A549 (cell line): ENCODE measurements around the gene KCNH6. TPM values are rescaled to one million over a fixed set of nuclear protein-coding genes. Genes with fewer than 3 reads are reported as not detected.

ENCODE experiments used
- ATAC-seq, 2 experiments: fragments of 200-7000 bp in 1 of 2; fragments of >200 bp in 1 of 2; cut with Nextera tagmentation in 1 of 2; cut with Tn5 transposase in 1 of 2; 3 replicates each; pipeline versions ENCODE4 v1.8.0 to v1.9.1; 2018 to 2020; ENCODE audit warnings: mild to moderate bottlenecking in 1 of 2, moderate library complexity in 1 of 2
- CTCF ChIA-PET: fragments of 300-600 bp; sonication (Branson Sonifier 250); formaldehyde crosslinking; extraction: SDS; loops from one replicate; lab custom pipeline; 2021; ENCODE audit warnings: antibody characterized with exemption, inconsistent platforms; lab: Yijun Ruan, JAX
- POLR2A ChIA-PET: fragments of 350-600 bp; formaldehyde crosslinking; extraction: SDS; loops from one replicate; lab custom pipeline; 2021; ENCODE audit warnings: antibody characterized with exemption, inconsistent platforms; lab: Yijun Ruan, JAX
- DNase-seq, 2 experiments: peaks; one replicate each; pipeline versions ENCODE4 v3.0.0 to v3.0.0-alpha.2; 2011 to 2016; ENCODE audit warnings: low read depth in 1 of 2, low spot score in 1 of 2
- FAIRE-seq: peaks from 2 replicates; lab custom pipeline; 2011; peaks lifted over from hg19 to GRCh38; lab: Jason Lieb, UNC
- H3K27ac ChIP-seq, 2 experiments: fragments of >200 bp; sonication (Bioruptor Twin); formaldehyde crosslinking; 3 replicates each; pipeline ENCODE4 v1.5.1; 2016 to 2017
- H3K4me1 ChIP-seq: fragments of >200 bp; sonication (Bioruptor Twin); formaldehyde crosslinking; 3 replicates; pipeline ENCODE4 v1.6.1; 2016
- H3K4me2 ChIP-seq: fragments of >200 bp; sonication (Bioruptor Twin); formaldehyde crosslinking; 3 replicates; pipeline ENCODE4 v1.6.1; 2016
- H3K4me3 ChIP-seq: fragments of >200 bp; sonication (Bioruptor Twin); formaldehyde crosslinking; 3 replicates; pipeline ENCODE4 v1.5.1; 2016
- H3K9me3 ChIP-seq: fragments of >200 bp; sonication (Bioruptor Twin); formaldehyde crosslinking; 3 replicates; pipeline ENCODE4 v1.6.1; 2016
- BCL3 ChIP-seq: fragments of >200 bp; sonication (Bioruptor Twin); formaldehyde crosslinking; IDR thresholded peaks from 3 replicates; pipeline ENCODE4 v1.6.1; 2016
- CBX2 ChIP-seq: fragments of 200-600 bp; sonication (generic); IDR thresholded peaks from 2 replicates; pipeline ENCODE4 v1.6.1; 2016; ENCODE audit warnings: low read depth, mild to moderate bottlenecking, borderline replicate concordance
- CBX8 ChIP-seq: fragments of 200-600 bp; sonication (generic); IDR thresholded peaks from 2 replicates; pipeline ENCODE4 v1.6.1; 2016
- EHF ChIP-seq: fragments of 250-450 bp; sonication (Bioruptor Pico); IDR thresholded peaks from 2 replicates; pipeline ENCODE4 v1.5.0; 2020; ENCODE audit warnings: mild to moderate bottlenecking
- ELK1 ChIP-seq: fragments of 150-350 bp; IDR thresholded peaks from 2 replicates; pipeline ENCODE4 v1.6.1; 2014; ENCODE audit warnings: low read depth, mild to moderate bottlenecking, low read length
- EP300 ChIP-seq, 2 experiments: fragments of >200 bp; sonication (Bioruptor Twin); formaldehyde crosslinking; IDR thresholded peaks; 2 replicates in 1 of 2; 3 replicates in 1 of 2; pipeline ENCODE4 v1.6.1; 2016 to 2017
- FOSB ChIP-seq: fragments of 250-450 bp; sonication (Bioruptor Pico); IDR thresholded peaks from 2 replicates; pipeline ENCODE4 v1.5.0; 2020; ENCODE audit warnings: mild to moderate bottlenecking, moderate library complexity
- FOXS1 ChIP-seq: fragments of 250-450 bp; sonication (Bioruptor Pico); IDR thresholded peaks from 2 replicates; pipeline ENCODE4 v1.5.0; 2020; ENCODE audit warnings: mild to moderate bottlenecking, moderate library complexity
- HOXA7 ChIP-seq: fragments of 250-450 bp; sonication (Bioruptor Pico); IDR thresholded peaks from 2 replicates; pipeline ENCODE4 v1.5.0; 2020; ENCODE audit warnings: mild to moderate bottlenecking, moderate library complexity
- HOXB5 ChIP-seq: fragments of 250-450 bp; sonication (Bioruptor Pico); IDR thresholded peaks from 2 replicates; pipeline ENCODE4 v1.5.0; 2020; ENCODE audit warnings: mild to moderate bottlenecking, moderate library complexity
- JUN ChIP-seq, 2 experiments: fragments of >200 bp; sonication (Bioruptor Twin); formaldehyde crosslinking; IDR thresholded peaks; 2 replicates in 1 of 2; 3 replicates in 1 of 2; pipeline ENCODE4 v1.6.1; 2016 to 2017
- MAFK ChIP-seq: fragments of 450-650 bp; IDR thresholded peaks from 2 replicates; pipeline ENCODE4 v1.6.1; 2014; ENCODE audit not compliant: partially characterized antibody
- MAX ChIP-seq: IDR thresholded peaks from 2 replicates; pipeline ENCODE4 v1.6.1; 2012
- MYC ChIP-seq: IDR thresholded peaks from 2 replicates; pipeline ENCODE4 v1.6.1; 2012; ENCODE audit warnings: mild to moderate bottlenecking, inconsistent platforms, low read length, improper control_type of control experiment, borderline replicate concordance
- NPAS2 ChIP-seq: fragments of 250-450 bp; sonication (Bioruptor Pico); IDR thresholded peaks from 2 replicates; pipeline ENCODE4 v1.8.0; 2022; ENCODE audit warnings: mild to moderate bottlenecking, moderate library complexity, borderline replicate concordance
- PHF8 ChIP-seq: fragments of 200-600 bp; sonication (generic); IDR thresholded peaks from 2 replicates; pipeline ENCODE4 v1.6.1; 2016; ENCODE audit warnings: low read depth, mild to moderate bottlenecking, antibody characterized with exemption, moderate library complexity, borderline replicate concordance
- RAD21 ChIP-seq, 2 experiments: fragments of >200 bp in 1 of 2; sonication (Bioruptor Twin) in 1 of 2; formaldehyde crosslinking in 1 of 2; IDR thresholded peaks in 1 of 2; conservative IDR thresholded peaks in 1 of 2; 2 replicates in 1 of 2; 3 replicates in 1 of 2; pipeline ENCODE4 v1.6.1; 2012 to 2018; ENCODE audit warnings: inconsistent platforms in 1 of 2
- RCOR1 ChIP-seq: fragments of 150-350 bp; IDR thresholded peaks from 2 replicates; pipeline ENCODE4 v1.6.1; 2014; ENCODE audit warnings: antibody characterized with exemption, low read length, low read depth
- RFX5 ChIP-seq: fragments of 450-650 bp; IDR thresholded peaks from 2 replicates; pipeline ENCODE4 v1.7.1; 2014; ENCODE audit warnings: antibody characterized with exemption, mild to moderate bottlenecking, moderate library complexity
- TFCP2L1 ChIP-seq: fragments of 250-450 bp; sonication (Bioruptor Pico); IDR thresholded peaks from 2 replicates; pipeline ENCODE4 v1.5.0; 2021; ENCODE audit warnings: mild to moderate bottlenecking
- USF2 ChIP-seq: fragments of 450-650 bp; IDR thresholded peaks from 2 replicates; pipeline ENCODE4 v1.6.1; 2014; ENCODE audit warnings: antibody characterized with exemption
- ZFP36 ChIP-seq: fragments of 450-650 bp; IDR thresholded peaks from 2 replicates; pipeline ENCODE4 v1.6.1; 2014; ENCODE audit warnings: borderline replicate concordance; ENCODE audit not compliant: partially characterized antibody
- ZNF302 ChIP-seq: fragments of 250-450 bp; sonication (Bioruptor Pico); IDR thresholded peaks from 2 replicates; pipeline ENCODE4 v1.9.0; 2021; ENCODE audit warnings: inconsistent platforms, mild to moderate bottlenecking, moderate library complexity
- ZSCAN20 ChIP-seq: fragments of 250-450 bp; sonication (Bioruptor Pico); IDR thresholded peaks from 2 replicates; pipeline ENCODE4 v1.8.0; 2022; ENCODE audit warnings: mild to moderate bottlenecking, moderate library complexity
- WGBS: methylation state at CpG from one replicate; pipeline ENCODE4 v1.1.6; 2017; ENCODE audit errors: missing lambda C conversion rate; 5-methylcytosine and 5-hydroxymethylcytosine counted together
- polyA plus RNA-seq, 4 experiments: library from polyadenylated mRNA; depleted of rRNA in 3 of 4; stranded (reverse); fragments of >200 nt; fragmentation: RNase III in 1 of 4; extraction: RNeasy Plus Mini Kit Qiagen cat#74134 plus additional on column Dnase treatment in 1 of 4; gene quantifications; 2 replicates in 3 of 4; 3 replicates in 1 of 4; pipeline ENCODE4 v1.2.3, GENCODE V29; 2011 to 2017
- TF ChIP-seq, protein P1 (sequence below): IDR thresholded peaks from 2 replicates; pipeline ENCODE4 v1.6.1; 2012
- TF ChIP-seq, protein P2 (sequence below): IDR thresholded peaks from 2 replicates; pipeline ENCODE4 v1.6.1; 2012; ENCODE audit warnings: low read depth, borderline replicate concordance

Gene KCNH6
- polyA plus RNA-seq, 2 of the 4 experiments (the other 2 are of a cell fraction), result not detected

GRCh38 chr17:63578769-63579111, 55.6 kb downstream of the KCNH6 start:
- no peaks in the 10 kb centered on the region for H3K9me3 ChIP-seq
- WGBS, result 89% methylated on average over 5 of the region's 5 CpGs
- no peak for FAIRE-seq
- TF ChIP-seq FOXS1 (no peak), PHF8 (no peak), RCOR1 (no peak), JUN (IDR thresholded peaks at IDR 0.05) (no peak), MAX (no peak)
- TF ChIP-seq, all 56 proteins: peak for 0
- no peak for ATAC-seq
- Histone ChIP-seq H3K4me2 (no peak overlapping the region), H3K4me3 (no peak overlapping the region), H3K27ac (no peak overlapping the region), H3K4me1 (no peaks in the 10 kb centered on the region)
- POLR2A ChIA-PET, result no interaction called here
- CTCF ChIA-PET, result interaction anchor here (0.6 to 5.3 kb wide), 8 partner anchors 10 to 973 kb away, joined by 3 to 33 read pairs (median 3); no protein-coding TSS in a partner anchor
- DNase-seq, result no peak

- TF ChIP-seq ZFP36 (no peak), JUN (IDR thresholded peaks at IDR 0.05) (no peak), EHF (no peak), TFCP2L1 (no peak), NPAS2 (no peak), ELK1 (no peak), RCOR1 (no peak), USF2 (no peak), PHF8 (no peak), HOXA7 (CRISPR knock-in tag) (no peak)
- FAIRE-seq (no peak), ATAC-seq (no peak), DNase-seq (no peak)
- no peak overlapping the region for H3K4me3 ChIP-seq
- H3K4me1 ChIP-seq, result no peaks in the 10 kb centered on the region
- no peaks in the 10 kb centered on the region for H3K9me3 ChIP-seq
- no peak overlapping the region for H3K4me2 ChIP-seq
- 94% methylated on average over 11 of the region's 11 CpGs for WGBS
- CTCF ChIA-PET, result interaction anchor here (0.6 to 5.3 kb wide), 7 partner anchors 11 to 974 kb away, joined by 3 to 33 read pairs (median 3); no protein-coding TSS in a partner anchor
- no peak overlapping the region for H3K27ac ChIP-seq
- POLR2A ChIA-PET, result no interaction called here
Measured at GRCh38 chr17:63579633-63580032, 56.5 kb downstream of the KCNH6 start.

DNA sequence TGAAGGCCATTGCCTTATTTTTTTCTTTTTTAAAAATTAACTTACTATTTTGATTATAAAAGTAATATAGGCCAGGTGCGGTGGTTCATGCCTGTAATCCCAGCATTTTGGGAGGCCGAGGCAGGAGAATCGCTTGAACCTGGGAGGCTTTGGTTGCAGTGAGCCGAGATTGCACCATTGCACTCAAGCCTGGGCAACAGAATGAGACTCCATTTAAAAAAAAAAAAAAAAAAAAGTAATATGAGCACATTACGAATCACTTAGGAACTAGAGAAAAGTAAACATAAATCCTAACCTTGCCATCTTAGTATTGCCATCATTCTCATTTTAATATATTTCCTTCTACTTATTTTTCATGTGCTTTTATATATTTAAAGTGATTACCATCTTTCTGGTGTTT, 64.6 kb downstream of the KCNH6 start:
- POLR2A ChIA-PET, result interaction anchor here (1.5 kb wide), 1 partner anchor 13 kb away, joined by 3 read pairs; the partner anchor contains the start of gene TACO1
- CTCF ChIA-PET, result interaction anchor here (0.8 to 1.7 kb wide), 5 partner anchors 24 to 162 kb away, joined by 3 to 9 read pairs (median 3); no protein-coding TSS in a partner anchor
- H3K4me1 ChIP-seq, result 0 out of 3 replicates have a peak, but pooled peaks cover 7% of the 10 kb centered on the region
- no peak for FAIRE-seq
- no peak for TF ChIP-seq ZNF302 (CRISPR knock-in tag)
- TF ChIP-seq, all 56 proteins: peak for 0
- ATAC-seq (no peak), DNase-seq (no peak)
- H3K27ac ChIP-seq, result no peak overlapping the region
- no peak overlapping the region for H3K4me2 ChIP-seq
- WGBS, result 82% methylated on average over 5 of the region's 5 CpGs
- H3K9me3 ChIP-seq, result no peaks in the 10 kb centered on the region
- H3K4me3 ChIP-seq, result no peak overlapping the region

DNA sequence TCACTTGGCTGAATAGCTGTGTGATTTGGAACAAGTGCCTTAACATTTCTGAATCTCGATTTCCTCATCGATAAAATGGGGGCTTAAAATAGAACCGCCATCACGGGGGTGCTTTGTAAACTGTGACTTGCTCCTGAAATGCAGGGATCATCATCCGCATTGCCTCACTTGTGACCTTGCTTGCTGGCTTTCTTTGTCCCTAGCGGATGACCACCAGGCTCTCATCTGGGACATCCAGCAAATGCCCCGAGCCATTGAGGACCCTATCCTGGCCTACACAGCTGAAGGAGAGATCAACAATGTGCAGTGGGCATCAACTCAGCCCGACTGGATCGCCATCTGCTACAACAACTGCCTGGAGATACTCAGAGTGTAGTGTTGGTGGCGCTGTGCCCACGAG, 65.6 kb downstream of the KCNH6 start:
- ChIA-PET POLR2A (no interaction called here), CTCF (interaction anchor here (0.7 kb wide), 1 partner anchor 39 kb away, joined by 3 read pairs; no protein-coding TSS in a partner anchor)
- Histone ChIP-seq H3K9me3 (no peaks in the 10 kb centered on the region), H3K4me1 (0 out of 3 replicates have a peak, but pooled peaks cover 7% of the 10 kb centered on the region), H3K4me3 (no peak overlapping the region), H3K27ac (no peak overlapping the region), H3K4me2 (no peak overlapping the region)
- DNase-seq, result no peak
- 83% methylated on average over 11 of the region's 11 CpGs for WGBS
- FAIRE-seq, result no peak
- ATAC-seq, result no peak
- TF ChIP-seq RCOR1 (no peak), CBX2 (no peak), BCL3 (no peak), ZNF302 (CRISPR knock-in tag) (no peak), HOXB5 (CRISPR knock-in tag) (no peak), NPAS2 (no peak), RAD21 (conservative IDR thresholded peaks at IDR 0.05 in 1 of 2, IDR thresholded peaks at IDR 0.05 in 1 of 2) (no peak), CBX8 (no peak), MAFK (no peak), MYC (no peak), RFX5 (no peak), ZSCAN20 (CRISPR knock-in tag) (no peak), FOSB (CRISPR knock-in tag) (no peak), EP300 (IDR thresholded peaks at IDR 0.05) (no peak)
- TF ChIP-seq, protein P1, sequence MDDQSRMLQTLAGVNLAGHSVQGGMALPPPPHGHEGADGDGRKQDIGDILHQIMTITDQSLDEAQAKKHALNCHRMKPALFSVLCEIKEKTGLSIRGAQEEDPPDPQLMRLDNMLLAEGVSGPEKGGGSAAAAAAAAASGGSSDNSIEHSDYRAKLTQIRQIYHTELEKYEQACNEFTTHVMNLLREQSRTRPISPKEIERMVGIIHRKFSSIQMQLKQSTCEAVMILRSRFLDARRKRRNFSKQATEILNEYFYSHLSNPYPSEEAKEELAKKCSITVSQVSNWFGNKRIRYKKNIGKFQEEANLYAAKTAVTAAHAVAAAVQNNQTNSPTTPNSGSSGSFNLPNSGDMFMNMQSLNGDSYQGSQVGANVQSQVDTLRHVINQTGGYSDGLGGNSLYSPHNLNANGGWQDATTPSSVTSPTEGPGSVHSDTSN, result no peak
- TF ChIP-seq, protein P2, sequence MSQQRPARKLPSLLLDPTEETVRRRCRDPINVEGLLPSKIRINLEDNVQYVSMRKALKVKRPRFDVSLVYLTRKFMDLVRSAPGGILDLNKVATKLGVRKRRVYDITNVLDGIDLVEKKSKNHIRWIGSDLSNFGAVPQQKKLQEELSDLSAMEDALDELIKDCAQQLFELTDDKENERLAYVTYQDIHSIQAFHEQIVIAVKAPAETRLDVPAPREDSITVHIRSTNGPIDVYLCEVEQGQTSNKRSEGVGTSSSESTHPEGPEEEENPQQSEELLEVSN, result no peak
